Gastroesophageal sphincter (tissue), 4 donors: ENCODE results near the gene TALDO1. TPM values are rescaled to one million over a fixed set of nuclear protein-coding genes. Genes with fewer than 3 reads are reported as not detected.
A peak's percentile ranks its signal among the peaks of the same experiment; 100 is the strongest.

Experiments
- ATAC-seq: fragments of 150-250 bp; one replicate; pipeline ENCODE4 v1.9.1; 2016; ENCODE audit warnings: mild to moderate bottlenecking, moderate library complexity
- H3K27ac ChIP-seq, 4 donors: fragments of 200-600 bp; sonication (generic) in 3 of 4; 1 replicate in 3 of 4; 2 replicates in 1 of 4; pipeline ENCODE4 v1.5.1; 2016 to 2019
- H3K27me3 ChIP-seq: fragments of 200-600 bp; sonication (generic); one replicate; pipeline ENCODE4 v1.5.1; 2019
- H3K36me3 ChIP-seq, 2 donors: fragments of 200-600 bp; sonication (generic); one replicate each; pipeline ENCODE4 v1.5.1; 2019; ENCODE audit warnings: control low read depth in 1 of 2
- H3K4me1 ChIP-seq, 3 donors: fragments of 200-600 bp; sonication (generic); 1 replicate in 2 of 3; 2 replicates in 1 of 3; pipeline ENCODE4 v1.5.1; 2016 to 2019; ENCODE audit warnings: control low read depth in 2 of 3
- H3K4me3 ChIP-seq, 2 donors: fragments of 200-600 bp; sonication (generic); one replicate each; pipeline ENCODE4 v1.5.1; 2019; ENCODE audit warnings: mild to moderate bottlenecking in 1 of 2, moderate library complexity in 1 of 2
- H3K9me3 ChIP-seq, 3 donors: fragments of 200-600 bp; sonication (generic); one replicate each; pipeline ENCODE4 v1.5.1; 2017 to 2019; ENCODE audit warnings: control low read depth in 2 of 3
- EP300 ChIP-seq: sonication (generic); formaldehyde crosslinking; IDR thresholded peaks from one replicate; pipeline ENCODE4 v1.6.1; 2017; ENCODE audit warnings: antibody characterized with exemption, mild to moderate bottlenecking
- POLR2A ChIP-seq, 2 donors: fragments of 450-650 bp; IDR thresholded peaks; one replicate each; pipeline ENCODE4 v1.6.1; 2017; ENCODE audit warnings: antibody characterized with exemption in 2 of 2, mild to moderate bottlenecking in 2 of 2, moderate library complexity in 1 of 2
- POLR2AphosphoS5 ChIP-seq: sonication (generic); formaldehyde crosslinking; IDR thresholded peaks from one replicate; pipeline ENCODE4 v1.6.1; 2017; ENCODE audit warnings: antibody characterized with exemption
- WGBS, 2 donors: methylation state at CpG; one replicate each; pipeline ENCODE4 v1.1.5; 2018; ENCODE audit warnings: low coverage in 1 of 2; 5-methylcytosine and 5-hydroxymethylcytosine counted together
- total RNA-seq, 4 donors: library from RNA; depleted of rRNA; stranded (reverse); fragments of >200 nt; gene quantifications; one replicate each; pipeline ENCODE4 v1.1.0, GENCODE V29; 2016
- TF ChIP-seq, protein P1 (sequence below), 4 experiments: fragments of 200-600 bp in 2 of 4; fragments of 450-650 bp in 2 of 4; sonication (generic) in 1 of 4; IDR thresholded peaks; one replicate each; pipeline ENCODE4 v1.5.1; 2017 to 2019; ENCODE audit warnings: antibody characterized with exemption in 4 of 4, mild to moderate bottlenecking in 2 of 4, moderate library complexity in 2 of 4

Gene TALDO1
- total RNA-seq, 4 donors from 2014 or later, result 161 to 201 (median 185) TPM

DNA sequence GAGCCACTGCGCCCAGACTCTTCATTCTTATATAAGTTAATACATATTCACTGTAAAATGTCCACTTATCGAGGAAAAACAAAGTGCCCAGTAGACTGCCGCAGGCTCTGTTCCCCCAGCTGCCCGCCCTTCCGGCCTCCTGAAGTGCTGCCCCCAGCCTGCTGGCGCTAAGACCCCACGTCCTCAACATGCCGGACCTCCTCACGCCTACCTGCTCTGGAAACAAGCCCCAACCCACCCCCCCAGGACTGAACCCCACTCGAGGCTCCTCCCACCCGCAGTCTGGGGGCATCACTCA, 28.9 kb downstream of the TALDO1 start:
- 28 to 100% methylated on average over 1 to 3 of the region's 11 CpGs for WGBS, 2 donors
- Histone ChIP-seq H3K9me3 (no peaks in the 10 kb centered on the region), H3K27me3 (no peaks in the 10 kb centered on the region), H3K4me3 (peak overlapping the region; percentile 85 to 98), H3K27ac (peak overlapping the region in 2 of 4 donors; percentile 88 to 90), H3K4me1 (peaks cover 0 to 79% (median 23%) of the 10 kb centered on the region in 3 donors), H3K36me3 (peaks cover 0 to 46% of the 10 kb centered on the region in 2 donors)
- ATAC-seq, result no peak
- TF ChIP-seq EP300 (no peak), POLR2AphosphoS5 (no peak), POLR2A (IDR thresholded peaks at IDR 0.05) (no peak)
- TF ChIP-seq, protein P1, sequence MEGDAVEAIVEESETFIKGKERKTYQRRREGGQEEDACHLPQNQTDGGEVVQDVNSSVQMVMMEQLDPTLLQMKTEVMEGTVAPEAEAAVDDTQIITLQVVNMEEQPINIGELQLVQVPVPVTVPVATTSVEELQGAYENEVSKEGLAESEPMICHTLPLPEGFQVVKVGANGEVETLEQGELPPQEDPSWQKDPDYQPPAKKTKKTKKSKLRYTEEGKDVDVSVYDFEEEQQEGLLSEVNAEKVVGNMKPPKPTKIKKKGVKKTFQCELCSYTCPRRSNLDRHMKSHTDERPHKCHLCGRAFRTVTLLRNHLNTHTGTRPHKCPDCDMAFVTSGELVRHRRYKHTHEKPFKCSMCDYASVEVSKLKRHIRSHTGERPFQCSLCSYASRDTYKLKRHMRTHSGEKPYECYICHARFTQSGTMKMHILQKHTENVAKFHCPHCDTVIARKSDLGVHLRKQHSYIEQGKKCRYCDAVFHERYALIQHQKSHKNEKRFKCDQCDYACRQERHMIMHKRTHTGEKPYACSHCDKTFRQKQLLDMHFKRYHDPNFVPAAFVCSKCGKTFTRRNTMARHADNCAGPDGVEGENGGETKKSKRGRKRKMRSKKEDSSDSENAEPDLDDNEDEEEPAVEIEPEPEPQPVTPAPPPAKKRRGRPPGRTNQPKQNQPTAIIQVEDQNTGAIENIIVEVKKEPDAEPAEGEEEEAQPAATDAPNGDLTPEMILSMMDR (IDR thresholded peaks at IDR 0.05), result no peak

DNA sequence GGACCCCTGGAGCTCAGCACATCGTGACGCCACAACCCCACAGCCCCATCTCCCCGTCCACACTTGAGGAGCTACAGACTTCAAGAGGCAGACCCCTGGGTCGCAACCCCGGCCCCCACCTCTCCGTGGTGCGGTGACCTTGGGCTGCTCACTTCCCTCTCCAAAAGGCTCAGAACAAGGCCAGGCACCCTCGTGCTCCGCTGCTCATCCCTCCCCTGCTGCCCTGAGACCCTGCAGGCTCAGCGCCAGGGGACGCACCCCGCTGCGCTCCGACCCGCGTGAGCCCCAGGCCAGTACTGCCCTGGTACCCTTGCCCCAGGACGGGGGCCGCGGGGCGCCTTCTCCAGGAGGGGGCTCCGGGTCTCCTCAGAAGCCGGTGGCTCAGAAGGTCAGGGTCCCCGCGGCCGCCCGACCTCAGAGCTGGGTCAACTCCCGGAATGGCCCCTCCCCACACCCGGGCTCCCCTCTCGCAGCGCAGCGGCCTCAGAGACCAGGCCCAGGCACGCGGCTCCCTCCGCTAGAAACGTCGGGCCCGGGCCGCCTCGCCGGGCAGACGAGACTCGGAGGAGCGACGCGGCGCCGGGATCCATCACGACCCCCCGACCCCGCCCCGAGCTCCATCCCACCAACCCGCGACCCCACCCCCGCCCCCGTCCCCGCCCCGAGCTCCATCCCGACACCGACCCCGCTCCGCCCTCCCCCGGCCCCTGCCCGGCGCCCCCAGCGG, 29.5 kb downstream of the TALDO1 start:
- H3K36me3 ChIP-seq, result peaks cover 0 to 41% of the 10 kb centered on the region in 2 donors
- peak overlapping the region; percentile 35 to 90 (median 87) for H3K27ac ChIP-seq
- no peaks in the 10 kb centered on the region for H3K9me3 ChIP-seq
- H3K4me3 ChIP-seq, result peak overlapping the region; percentile 85 to 98
- no peak for TF ChIP-seq POLR2AphosphoS5
- TF ChIP-seq, protein P1 (IDR thresholded peaks at IDR 0.05), result no peak
- TF ChIP-seq EP300, result no peak
- no peak for TF ChIP-seq POLR2A (IDR thresholded peaks at IDR 0.05)
- peak; percentile 40 for ATAC-seq
- no CpG with 5 or more reads among the region's 65 CpGs for WGBS, 2 donors
- H3K27me3 ChIP-seq, result no peaks in the 10 kb centered on the region
- peaks cover 0 to 78% (median 23%) of the 10 kb centered on the region in 3 donors for H3K4me1 ChIP-seq

DNA sequence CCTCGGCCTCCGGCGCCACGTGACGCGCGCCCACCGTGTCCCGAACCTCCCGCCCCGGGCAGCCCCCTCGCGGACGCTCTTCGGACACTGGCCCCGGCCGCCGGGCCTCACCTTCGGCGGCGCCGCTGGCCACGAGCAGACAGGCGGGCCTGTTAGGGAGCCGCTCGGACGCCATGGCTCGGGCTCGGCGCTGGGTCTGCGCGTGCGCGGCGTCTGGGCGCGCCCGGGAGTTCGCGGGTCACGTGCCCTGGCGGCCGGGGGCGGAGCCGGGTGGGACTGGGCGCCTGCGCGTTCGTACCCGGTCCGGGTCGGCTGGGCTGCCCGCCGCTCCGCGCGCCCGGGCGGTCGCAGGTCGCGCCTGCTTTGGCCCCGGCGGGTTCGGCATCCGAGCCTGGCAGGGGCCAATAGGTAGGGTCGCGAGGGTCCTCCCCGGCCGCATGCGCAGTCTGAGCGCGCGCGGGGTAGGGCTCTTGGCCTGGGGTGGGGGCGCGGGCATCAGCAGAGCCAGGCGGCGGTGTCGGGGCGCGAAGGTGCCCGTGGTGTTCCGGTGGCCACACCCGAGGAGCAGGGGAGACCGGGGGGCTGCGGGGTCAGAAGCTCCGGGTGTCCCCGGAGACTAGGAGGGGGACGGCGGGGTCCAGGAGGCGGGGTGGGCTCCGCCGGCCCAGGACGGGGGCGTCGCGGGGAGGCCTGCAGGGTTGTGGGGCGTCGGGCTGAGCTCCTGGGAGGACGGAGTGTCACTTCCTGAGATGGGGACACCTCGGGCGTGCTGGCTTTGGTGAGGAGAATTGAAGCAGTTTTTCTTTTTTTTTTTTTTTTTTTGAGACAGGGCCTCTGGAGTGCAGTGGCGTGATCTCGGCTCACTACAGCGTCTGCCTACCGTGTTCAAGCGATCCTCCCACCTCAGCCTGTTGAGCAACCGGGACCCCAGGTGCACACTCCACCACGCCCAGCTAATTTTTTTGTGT, 30.3 kb downstream of the TALDO1 start, which contains the start of gene GATD1:
GATD1 (minus strand) TSS at position 200 of the 968 bp plus-strand sequence; CDS start at position 175, 25 bp downstream.
- ATAC-seq, result peak; percentile 96
- TF ChIP-seq EP300, result no peak
- TF ChIP-seq POLR2A (IDR thresholded peaks at IDR 0.05), result peak; percentile 86 to 91
- TF ChIP-seq, protein P1 (IDR thresholded peaks at IDR 0.05), result peak in 2 of 4 experiments; percentile 4 to 23
- peak; percentile 46 for TF ChIP-seq POLR2AphosphoS5
- Histone ChIP-seq H3K36me3 (peaks cover 0 to 40% of the 10 kb centered on the region in 2 donors), H3K27ac (peak within 1 kb of the TSS; percentile 60 to 90 (median 87)), H3K4me3 (peak within 1 kb of the TSS; percentile 85 to 98), H3K9me3 (no peaks in the 10 kb centered on the region), H3K27me3 (no peaks in the 10 kb centered on the region), H3K4me1 (peaks cover 0 to 70% (median 23%) of the 10 kb centered on the region in 3 donors)
- WGBS, 2 donors, result 8% methylated on average over 5 of the region's 110 CpGs; no CpG with 5 or more reads in 1 of the 2 donors

DNA sequence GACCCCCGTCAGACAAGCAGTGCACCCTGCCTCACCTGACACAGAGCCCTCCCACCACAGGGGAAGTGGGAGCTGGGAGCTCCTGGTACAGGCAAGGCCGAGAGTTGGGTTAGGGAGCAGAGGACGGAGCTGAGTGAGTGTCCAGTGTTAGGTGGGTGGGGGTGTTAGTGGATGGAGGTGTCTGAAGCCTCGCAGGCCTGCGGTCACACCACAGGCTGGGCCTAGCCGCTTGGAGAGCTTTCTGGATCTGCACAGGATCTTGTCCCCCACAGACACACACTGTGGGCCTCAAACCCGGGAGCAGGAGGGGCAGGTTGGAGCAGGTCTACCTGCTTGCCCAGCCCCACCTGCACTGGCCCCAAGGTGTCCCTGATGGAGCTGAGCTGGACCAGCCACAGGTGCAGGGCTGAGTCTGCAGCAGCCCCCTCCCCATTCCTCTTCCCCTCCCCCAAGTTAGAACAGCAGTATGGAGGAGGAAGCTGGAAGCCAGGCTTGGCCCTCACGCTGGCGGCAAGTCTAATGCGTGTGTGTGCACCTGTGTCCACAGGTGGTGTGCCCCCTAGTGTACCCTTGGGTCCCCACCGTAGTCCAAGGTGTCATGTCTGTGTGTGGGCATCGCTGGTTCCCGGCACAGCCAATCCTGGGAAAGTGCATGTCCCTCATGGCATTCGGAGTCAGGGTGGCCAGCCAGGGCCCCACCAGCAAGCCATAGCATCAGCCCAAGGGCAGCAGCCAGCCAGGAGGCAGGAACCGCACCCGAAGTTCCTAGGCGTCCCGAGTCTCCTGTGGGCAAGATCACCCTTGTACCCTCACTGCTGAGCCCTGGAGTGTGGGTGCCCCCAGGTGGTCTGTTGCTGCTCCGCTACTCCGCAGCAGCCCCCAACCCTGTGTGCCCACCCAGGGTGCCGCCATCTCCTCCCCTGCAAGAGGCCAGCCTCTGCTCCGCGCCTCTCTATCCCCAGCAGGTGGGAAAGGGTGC, 32.0 kb downstream of the TALDO1 start:
- no peak for TF ChIP-seq EP300
- TF ChIP-seq POLR2AphosphoS5, result no peak
- TF ChIP-seq POLR2A (IDR thresholded peaks at IDR 0.05), result no peak
- TF ChIP-seq, protein P1 (IDR thresholded peaks at IDR 0.05), result no peak
- WGBS, 2 donors, result 87 to 90% methylated on average over 2 to 4 of the region's 23 CpGs
- peaks cover 0 to 23% of the 10 kb centered on the region in 2 donors for H3K36me3 ChIP-seq
- no peaks in the 10 kb centered on the region for H3K9me3 ChIP-seq
- no peaks in the 10 kb centered on the region for H3K27me3 ChIP-seq
- H3K4me1 ChIP-seq, result peaks cover 0 to 62% (median 23%) of the 10 kb centered on the region in 3 donors
- H3K4me3 ChIP-seq, result no peak overlapping the region
- H3K27ac ChIP-seq, result no peak overlapping the region
- no peak for ATAC-seq
